Measurements from ENCODE around the gene CCL26.
"Not testable (repeated sequence)": the region's sequence is repeated elsewhere in the genome, so short reads cannot be mapped to it uniquely, and the experiment has no call there.

Gene CCL26

DNA sequence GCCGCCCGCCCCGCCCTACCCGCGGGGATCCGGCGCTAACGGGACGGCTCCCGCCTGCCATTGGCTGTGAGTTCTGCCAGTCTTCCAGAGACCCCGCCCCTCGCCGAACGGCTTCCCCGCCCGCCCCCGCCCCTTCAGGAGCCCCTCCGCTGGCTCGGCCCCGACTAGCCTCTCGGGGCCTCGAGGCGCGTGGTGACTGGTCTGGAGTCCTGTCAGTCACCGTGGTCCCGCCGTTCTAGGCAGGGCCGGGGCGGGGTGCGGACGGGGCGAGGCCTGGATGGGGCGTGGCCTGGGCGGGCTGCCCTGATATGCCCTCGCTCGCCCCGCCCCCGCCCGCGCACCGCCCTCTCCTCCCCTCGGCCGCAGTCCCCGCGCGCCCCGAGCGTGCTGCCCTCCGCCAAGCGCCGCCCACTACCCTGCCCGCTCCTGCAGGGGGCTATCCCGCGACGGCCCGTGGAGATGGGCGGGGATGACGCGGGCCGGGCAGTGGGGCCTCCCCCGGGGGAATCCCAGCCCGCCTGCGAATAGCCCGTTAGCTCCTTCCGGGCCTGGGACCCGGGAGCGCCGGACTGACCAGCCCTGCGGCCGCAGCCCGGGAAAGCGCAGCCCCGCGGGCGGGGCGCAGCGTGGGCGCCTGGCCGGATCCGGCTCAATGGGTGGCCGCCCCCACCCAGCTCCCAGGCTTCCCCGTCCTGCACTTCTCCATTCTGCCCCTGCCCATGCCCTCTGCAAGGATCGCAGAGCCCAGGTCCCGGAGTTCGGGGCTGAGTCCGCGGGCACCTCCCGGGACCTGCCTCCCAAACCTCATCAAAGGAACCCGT is 32.8 kb downstream of the CCL26 start:
- peak; percentile 100 for DNase-seq (ENCODE audit: low spot score)

DNA sequence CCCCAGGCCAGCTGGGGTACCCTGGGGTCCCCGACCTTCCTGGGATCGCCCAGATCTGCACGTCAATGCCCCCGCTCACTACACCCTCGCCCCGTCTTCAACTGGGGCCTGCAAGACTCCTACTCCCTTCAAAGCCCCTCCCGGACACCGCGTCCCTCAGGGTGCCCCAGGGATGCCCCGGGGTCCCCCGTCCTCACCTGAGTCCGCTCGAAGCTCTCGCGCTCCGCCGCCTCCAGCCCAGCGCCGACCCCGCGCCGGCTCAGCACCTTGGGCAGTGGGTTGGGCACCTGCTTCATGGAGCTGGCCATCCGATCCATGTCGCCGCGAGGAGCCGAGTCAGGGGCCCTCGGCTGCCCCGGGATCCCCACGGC is 33.4 kb downstream of the CCL26 start, which contains the start of gene HIP1:
HIP1 (minus strand) TSS at position 338 of the 371 bp plus-strand sequence; CDS start at position 317, 21 bp downstream.
- DNase-seq (ENCODE audit: low spot score) = no peak

DNA sequence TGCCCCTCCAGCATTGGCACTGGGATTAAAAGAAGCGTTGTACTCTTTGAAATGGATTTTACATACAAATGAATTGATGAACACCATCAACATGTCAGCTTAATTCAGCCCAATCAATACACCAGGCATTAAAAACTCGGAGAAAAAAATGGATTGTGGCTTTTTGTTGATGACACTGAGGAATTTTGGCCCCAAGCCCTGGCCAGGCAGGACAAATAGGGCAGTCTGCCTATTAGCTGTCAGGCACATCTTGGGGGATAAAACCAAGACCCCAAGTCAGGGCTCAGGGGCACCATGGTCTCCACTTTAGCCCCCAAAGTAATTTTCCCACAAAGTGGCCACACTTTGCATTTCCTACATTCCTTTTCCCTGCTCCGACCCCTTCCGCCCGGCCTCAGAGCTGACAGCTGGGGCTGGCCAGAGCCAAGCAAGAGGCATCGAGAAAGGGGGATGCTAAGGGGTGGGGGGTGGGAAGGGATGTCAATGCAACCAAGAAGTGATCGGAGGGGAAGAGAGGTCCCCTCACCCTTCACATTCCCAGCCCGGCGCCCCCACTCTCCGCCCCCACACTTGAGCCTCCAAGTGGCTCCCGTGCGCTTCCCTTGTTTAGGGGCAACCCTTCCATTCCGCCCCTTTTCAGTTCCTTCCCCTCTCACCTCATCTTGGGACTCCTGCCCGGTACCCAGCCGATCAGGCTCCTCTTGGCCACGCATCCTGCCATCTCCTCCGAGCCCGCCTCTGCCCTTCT is 34.0 kb downstream of the CCL26 start:
- DNase-seq (ENCODE audit: low spot score) = no peak

DNA sequence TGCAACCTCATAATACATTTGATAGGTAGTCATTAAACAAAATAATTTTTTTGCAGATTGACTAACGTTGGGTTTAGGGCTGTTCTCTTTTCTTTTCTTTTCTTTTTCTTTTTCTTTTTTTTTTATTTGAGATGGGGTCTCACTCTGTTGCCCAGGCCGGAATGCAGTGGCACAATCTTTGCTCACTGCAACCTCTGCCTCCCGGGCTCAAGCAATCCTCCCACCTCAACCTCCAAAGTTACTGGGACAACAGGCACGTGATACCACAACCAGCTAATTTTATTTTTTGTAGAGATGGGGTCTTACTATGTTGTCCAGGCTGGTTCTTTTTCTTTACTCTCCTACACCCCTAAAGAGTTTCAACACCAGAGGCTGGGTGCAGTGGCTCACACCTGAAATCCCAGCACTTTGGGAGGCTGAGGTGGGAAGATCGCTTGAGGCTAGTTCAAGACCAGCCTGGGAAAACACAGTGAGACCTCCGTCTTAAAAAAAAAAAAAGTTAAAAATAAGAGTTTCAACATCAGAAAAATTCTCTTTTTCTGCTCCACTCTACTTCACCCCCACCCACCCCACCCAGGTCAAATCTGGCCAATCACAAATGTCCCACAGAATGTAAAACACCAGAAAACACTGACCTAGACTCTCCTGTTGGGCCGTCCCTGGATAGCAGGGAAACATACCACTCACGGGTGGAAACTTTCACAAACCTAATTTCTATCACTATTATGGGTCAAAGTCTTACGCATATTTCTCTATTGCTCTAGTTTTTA is 36.2 kb downstream of the CCL26 start:
- no peak for DNase-seq (ENCODE audit: low spot score)

DNA sequence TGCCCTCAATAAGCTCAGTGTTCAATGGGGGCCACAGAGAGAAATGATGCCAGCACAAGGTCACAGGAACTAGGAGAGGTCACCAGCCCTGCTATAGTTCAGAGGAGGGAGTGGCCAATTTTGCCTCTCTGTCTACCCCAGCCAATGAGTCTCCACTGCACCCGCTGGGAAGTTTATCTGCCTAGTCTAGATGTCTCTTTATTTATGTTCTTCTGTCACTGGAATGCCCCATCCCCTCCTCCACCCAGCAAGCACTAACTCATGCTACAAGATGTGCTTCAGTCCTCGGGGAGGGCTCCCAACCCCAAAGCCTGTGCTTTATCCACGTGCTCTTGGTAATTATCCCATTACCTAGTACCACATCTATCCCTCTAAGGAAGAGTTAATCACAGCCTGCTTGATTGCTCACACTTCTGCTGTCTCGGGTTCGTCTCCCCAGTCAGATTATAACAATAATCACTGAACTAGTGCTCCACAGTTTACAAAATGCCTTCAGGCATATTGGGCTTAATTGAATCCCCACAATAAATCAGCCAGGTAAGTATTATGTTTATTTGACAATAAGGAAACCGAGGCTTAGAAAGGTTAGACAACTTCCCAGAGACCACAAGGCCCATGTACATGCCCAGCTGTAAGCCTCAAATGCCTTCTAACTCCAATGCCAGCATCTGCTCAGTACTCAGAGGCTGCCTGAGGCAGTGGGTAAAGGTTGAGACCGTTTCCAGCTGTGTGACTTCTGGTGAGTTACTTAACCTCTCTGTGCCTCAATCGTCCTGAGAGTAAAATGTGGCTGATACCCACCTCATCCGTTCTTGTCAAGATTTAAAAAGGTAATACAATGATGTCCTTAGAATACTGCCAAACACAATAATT is 37.2 kb downstream of the CCL26 start:
- no peak for DNase-seq (ENCODE audit: low spot score)

DNA sequence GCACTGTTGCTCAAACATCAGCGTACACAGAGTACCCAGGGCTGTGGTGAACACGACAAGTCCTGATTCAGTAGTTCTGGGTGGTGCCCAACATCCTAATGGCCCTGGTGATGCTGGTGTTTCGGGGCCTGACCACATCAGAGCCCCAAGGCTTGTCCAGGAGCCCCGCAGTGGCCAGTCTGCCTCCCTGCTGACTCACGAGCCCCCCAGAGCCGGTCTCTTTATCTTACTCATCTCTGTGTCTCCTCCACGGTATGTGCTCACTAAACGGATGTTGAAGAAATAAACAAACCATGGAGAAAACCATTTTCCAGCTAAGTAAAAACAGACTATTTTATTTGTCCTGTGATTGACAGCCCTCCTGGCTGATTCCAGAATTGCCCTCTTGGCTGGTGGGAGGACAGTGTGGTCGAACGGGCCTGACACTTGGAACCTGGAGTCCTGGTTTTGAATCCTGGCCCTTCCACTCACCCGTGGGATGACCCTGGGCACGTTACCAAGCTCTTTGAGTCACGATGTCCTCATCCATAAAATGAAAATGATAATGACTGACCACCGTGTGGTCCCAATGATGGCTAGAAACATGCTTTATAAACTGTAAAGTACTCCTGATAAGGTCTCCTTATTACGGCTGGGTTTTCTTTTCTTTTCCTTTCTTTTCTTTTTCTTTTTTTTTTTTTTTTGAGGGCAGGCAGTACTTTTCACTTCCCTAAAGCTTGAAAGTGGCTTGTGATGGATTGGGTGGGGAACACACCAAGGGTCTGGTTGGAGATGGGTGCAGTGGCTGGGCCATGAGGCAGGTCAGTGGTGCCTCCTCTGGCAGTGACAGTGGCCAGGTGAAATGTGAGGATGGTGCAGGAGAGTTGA is 39.0 kb downstream of the CCL26 start:
- DNase-seq (ENCODE audit: low spot score) = peak; percentile 81

DNA sequence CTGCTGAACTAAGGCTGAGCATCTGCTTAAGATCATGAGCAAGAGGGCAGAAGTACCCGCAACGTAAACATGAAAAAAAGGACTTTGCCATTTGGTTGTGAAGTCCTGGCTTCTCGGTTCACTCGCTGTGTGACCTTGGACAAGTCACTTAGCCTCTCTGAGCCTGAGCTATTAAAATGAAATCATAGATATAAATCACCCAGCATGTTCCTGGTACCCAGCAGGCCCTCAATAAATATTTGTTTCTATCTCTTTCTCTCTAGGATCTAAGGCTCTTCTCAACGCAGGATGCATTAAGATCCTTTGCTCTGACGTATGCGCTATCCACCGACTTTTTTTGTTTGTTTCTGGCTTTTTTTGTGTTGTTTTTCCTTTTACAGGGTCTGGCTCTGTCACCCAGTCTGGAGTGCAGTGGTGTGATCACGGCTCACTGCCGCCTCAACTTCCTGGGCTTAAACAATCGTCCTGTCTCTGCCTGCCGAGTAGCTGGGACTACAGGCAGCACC is 39.9 kb downstream of the CCL26 start:
- no peak for DNase-seq (ENCODE audit: low spot score)

DNA sequence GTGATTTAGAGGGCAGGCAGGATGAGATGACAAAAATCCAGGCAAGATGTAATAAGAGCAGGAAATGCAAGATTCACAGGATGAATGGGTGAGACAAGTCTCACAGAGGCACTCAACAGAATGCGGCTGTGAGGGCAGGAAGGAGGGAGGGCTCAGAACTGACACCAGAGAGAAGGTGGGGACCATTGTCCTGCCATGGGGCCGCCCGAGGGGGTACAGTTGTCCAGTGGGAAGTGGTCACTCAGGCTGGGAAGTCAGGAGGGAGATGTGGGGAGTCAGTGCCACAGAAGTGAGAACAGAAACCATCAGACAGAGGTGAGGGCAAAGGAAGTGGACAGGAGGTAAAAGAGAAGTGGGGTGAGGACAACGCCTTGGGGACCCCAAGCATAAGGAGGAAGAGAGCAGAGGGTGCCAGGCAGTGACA is 42.1 kb downstream of the CCL26 start:
- DNase-seq (ENCODE audit: low spot score) = no peak

DNA sequence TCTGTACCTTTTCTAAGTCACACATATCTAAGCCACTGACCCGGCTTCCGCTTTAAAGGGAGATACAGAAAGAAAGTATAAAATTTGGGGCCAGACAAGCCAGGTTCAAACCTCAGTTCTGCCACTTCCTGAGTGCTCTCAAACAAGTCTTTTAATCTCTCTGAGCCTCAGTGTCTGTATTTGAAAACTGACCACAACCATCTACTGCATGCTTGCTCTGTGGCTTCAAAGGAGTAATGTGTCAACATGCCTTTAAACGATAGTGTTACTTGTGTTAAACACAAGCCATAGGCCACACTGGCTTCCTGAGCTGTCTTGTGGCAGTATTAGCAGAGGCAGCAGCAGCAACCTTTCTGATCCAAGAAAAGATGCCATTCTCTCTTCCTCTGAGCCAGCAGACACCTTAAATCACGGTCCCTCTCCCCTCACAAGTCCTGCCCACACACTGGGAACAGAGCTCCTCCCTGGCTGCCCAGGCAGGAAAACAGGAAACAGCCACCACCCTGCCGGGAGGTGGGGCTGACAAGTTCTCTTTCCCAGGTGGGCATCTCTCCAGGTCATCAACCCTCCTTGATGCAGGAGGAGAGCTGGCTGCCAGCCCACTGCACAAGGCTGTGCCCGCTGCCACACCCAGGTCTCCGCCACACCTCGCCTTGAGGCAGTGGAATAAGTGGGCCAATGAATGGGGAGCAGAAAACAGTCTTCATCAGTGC is 44.0 kb downstream of the CCL26 start:
- DNase-seq (ENCODE audit: low spot score) = no peak

DNA sequence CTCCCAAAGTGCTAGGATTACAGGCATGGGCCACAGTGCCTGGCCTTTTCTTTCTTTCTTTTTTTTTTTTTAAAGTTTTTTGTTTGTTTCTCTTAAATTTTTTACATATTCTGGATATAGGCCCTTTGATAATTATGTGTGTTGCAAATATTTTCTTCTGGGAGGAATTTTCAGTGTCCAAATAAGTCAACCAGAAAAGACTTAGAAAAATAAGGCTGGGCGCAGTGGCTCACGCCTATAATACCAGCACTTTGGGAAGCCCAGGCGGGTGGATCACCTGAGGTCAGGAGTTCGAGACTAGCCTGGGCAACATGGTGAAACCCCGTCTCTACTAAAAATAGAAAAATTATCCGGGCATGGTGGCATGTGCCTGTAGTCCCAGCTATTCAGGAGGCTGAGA is 44.7 kb downstream of the CCL26 start:
- not testable (repeated sequence) for DNase-seq (ENCODE audit: low spot score)

DNA sequence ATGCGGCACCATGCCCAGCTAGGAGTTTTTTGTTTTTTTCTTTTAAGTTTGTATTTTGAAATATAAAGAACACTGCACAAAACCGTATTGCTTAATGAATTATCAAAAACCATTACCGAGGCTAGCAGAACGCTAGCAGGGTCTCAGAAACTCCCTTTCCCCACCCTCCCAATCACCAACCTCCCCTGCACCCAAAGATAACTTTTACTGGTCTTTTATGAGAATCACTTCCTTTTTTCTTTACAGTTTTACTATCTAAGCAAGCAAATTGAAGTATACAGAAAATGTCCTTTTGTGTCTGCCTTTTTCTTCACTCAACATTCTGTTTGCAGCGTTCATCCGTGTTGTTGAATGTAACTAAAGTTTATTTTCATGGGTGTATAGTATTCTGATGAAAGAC is 46.7 kb downstream of the CCL26 start:
- DNase-seq (ENCODE audit: low spot score) = no peak

DNA sequence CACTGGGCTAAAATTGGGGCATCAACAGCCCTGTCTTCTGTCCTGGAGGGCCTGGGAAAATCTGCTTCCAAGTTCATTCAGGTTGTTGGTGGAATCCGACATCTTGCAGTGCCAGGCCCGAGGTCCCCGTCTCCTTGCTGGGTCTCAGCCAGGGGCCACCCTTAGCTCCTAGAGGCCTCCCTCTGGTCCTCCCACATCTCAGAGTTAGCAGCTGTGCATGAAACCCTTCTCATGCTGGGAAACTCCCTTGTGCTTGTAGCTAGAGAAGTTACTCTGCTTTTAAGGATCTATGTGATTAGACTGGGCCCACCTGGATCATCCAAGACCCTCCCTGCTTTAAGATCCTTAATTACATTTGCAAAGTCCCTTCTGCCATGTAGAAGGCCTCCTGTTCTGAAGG is 48.6 kb downstream of the CCL26 start:
- no peak for DNase-seq (ENCODE audit: low spot score)

DNA sequence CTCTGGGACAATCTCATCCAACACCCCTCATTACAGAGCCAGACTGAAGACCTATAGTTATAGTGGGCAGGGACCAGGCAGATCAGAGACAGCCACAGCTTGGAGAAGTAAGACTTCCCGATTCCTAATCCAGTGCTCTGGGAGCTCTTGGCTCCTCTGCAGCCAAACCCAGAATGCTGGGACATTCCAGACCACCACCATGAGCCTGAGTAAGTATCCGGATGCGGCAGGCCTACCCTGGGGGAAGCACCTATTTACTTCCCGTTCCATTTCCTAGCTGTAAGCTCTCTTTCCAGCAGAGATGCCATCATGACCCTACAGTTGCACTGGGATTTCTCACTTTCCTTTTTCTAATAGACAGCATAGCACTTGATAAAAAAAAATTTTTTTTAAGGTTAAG is 49.6 kb downstream of the CCL26 start:
- no peak for DNase-seq (ENCODE audit: low spot score)

DNA sequence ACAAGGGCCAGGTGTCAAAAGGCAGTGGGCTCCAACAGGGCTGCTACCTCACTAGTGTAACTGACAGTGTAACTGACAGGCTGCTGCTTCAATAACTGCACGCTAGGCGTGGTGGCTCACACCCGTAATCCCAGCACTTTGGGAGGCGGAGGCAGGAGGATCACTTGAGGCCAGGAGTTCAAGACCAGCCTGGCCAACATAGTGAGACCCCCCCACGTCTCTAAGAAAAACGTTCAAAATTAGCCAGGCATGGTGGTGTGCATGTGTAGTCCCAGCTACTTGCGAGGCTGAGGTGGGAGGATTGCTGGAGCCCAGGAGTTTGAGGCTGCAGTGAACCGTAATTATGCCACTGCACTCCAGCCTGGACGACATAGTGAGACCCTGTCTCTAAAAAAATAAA is 50.1 kb downstream of the CCL26 start:
- DNase-seq (ENCODE audit: low spot score) = not testable (repeated sequence)

DNA sequence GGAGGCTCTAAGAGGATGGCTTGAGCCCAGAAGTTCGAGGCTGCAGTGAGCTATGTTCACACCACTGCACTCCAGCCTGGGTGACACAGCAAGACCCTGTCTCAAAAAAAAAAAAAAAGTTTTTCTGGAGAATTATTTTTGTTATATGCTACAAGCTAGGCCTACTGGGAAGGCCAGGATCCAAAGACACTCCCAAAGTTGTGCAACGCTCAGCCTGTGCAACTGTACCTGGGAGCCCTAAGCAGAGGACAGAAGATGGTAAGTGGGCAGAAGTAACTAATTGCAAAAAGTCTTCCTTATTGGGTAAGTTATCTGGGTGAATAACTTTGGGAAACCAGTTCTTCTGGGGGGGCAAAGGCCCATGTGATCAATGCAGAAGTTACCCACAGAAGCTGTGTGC is 50.6 kb downstream of the CCL26 start:
- no peak for DNase-seq (ENCODE audit: low spot score)

DNA sequence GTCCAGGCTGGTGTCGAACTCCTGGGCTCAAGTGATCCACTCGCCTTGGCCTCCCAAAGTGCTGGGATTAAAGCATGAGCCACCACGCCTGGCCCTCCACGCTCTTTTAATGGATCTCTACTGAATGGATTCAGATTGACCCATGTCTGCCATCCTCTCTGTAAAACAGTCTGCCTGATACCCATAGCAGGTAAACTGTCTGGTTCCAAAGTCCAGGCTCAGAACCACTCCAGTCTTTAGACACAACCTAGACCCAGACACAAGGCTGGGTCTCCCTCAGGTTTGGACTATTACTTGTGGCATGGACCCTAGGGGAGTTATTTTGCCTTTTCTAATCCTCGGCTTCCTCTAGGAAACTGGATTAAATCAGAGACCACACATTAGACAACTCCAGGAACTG is 52.4 kb downstream of the CCL26 start:
- DNase-seq (ENCODE audit: low spot score) = no peak
